ENCODE measurements around the gene FOXP1. TPM values are rescaled to one million over a fixed set of nuclear protein-coding genes. Genes with fewer than 3 reads are reported as not detected.

Gene FOXP1
- total and polyA plus RNA-seq, 2 donors (not counting 1 experiment from before 2014, with no cell fraction given): 91.1 to 508 TPM

- H3K9me3 Mint-ChIP-seq (ENCODE audit: insufficient read depth): no peaks in the 10 kb centered on the region
- no peaks in the 10 kb centered on the region for H3K27me3 ChIP-seq (replicated peaks in 1 of 4; ENCODE audit: control extremely low read depth in 1 of 4, control insufficient read depth in 3 of 4, insufficient read depth in 4 of 4, low read length in 3 of 4)
- intact Hi-C loops (cut with micrococcal nuclease): loop anchor here (5.0 kb wide), 2 partner anchors 83 to 328 kb away; no protein-coding TSS in a partner anchor
- H3K9me3 ChIP-seq (ENCODE audit: control extremely low read depth in 1 of 3, control insufficient read depth in 2 of 3, insufficient read depth in 1 of 3, low read length in 2 of 3): peaks cover 0 to 2% (median 0%) of the 10 kb centered on the region in 3 donors
- H3K27me3 Mint-ChIP-seq: no peaks in the 10 kb centered on the region
- H3K79me2 ChIP-seq (ENCODE audit: control insufficient read depth, insufficient read depth, low read length): peaks cover 73% of the 10 kb centered on the region
- ATAC-seq (ENCODE audit: low read depth) (peak; percentile 11), DNase-seq (peak; percentile 57)
- H2AFZ ChIP-seq (ENCODE audit: insufficient read depth, low read depth, low read length, poor library complexity, severe bottlenecking): no peak overlapping the region
- H3K36me3 ChIP-seq (replicated peaks in 1 of 2; ENCODE audit: control extremely low read depth in 1 of 2, control insufficient read depth in 1 of 2, extremely low read depth in 1 of 2, insufficient read depth in 2 of 2, low read length in 1 of 2): no peaks in the 10 kb centered on the region
- ChIA-PET POLR2A (interaction anchor here (0.6 to 1.6 kb wide), 7 partner anchors 26 to 195 kb away, joined by 3 to 8 read pairs (median 4); no protein-coding TSS in a partner anchor), CTCF (interaction anchor here (0.8 to 2.0 kb wide), 4 partner anchors 9 to 122 kb away, joined by 4 to 7 read pairs (median 6); no protein-coding TSS in a partner anchor)
- H3K4me3 Mint-ChIP-seq: peak overlapping the region; percentile 84
- peaks cover 84 to 90% of the 10 kb centered on the region in 2 donors for H3K4me1 ChIP-seq (ENCODE audit: control insufficient read depth in 2 of 2, insufficient read depth in 2 of 2, low read length in 2 of 2)
- peaks cover 70% of the 10 kb centered on the region for H3K4me1 Mint-ChIP-seq
- WGBS (ENCODE audit: insufficient coverage): 15% methylated on average over 7 of the region's 9 CpGs
- no peaks in the 10 kb centered on the region for H4K20me1 ChIP-seq (ENCODE audit: control insufficient read depth, insufficient read depth, low read length, poor library complexity, severe bottlenecking)
- H3K4me3 ChIP-seq (ENCODE audit: control extremely low read depth in 1 of 5, extremely low read depth in 1 of 5, insufficient read depth in 1 of 5, low read depth in 2 of 5, low read length in 4 of 5): peak overlapping the region; percentile 27 to 40 (median 33)
- peak overlapping the region; percentile 95 to 99 for H3K27ac ChIP-seq (ENCODE audit: low read length in 2 of 2)
- H3K9ac ChIP-seq (ENCODE audit: low read length): peak overlapping the region; percentile 58
- peak overlapping the region; percentile 55 for H3K4me2 ChIP-seq (replicated peaks; ENCODE audit: low read depth, low read length, poor library complexity, severe bottlenecking)
- peak overlapping the region; percentile 98 for H3K27ac Mint-ChIP-seq
- TF ChIP-seq EZH2 (IDR thresholded peaks at IDR 0.05; ENCODE audit: borderline replicate concordance, insufficient read depth, low read depth, low read length, poor library complexity, severe bottlenecking) (no peak), CTCF (IDR thresholded peaks at IDR 0.05) (no peak)
Measured at GRCh38 chr3:71389911-71390573, 193.5 kb downstream of the FOXP1 start.

- Histone ChIP-seq H3K9ac (ENCODE audit: low read length) (peak overlapping the region; percentile 58), H4K20me1 (ENCODE audit: control insufficient read depth, insufficient read depth, low read length, poor library complexity, severe bottlenecking) (no peaks in the 10 kb centered on the region), H3K9me3 (ENCODE audit: control extremely low read depth in 1 of 3, control insufficient read depth in 2 of 3, insufficient read depth in 1 of 3, low read length in 2 of 3) (peaks cover 0 to 2% (median 0%) of the 10 kb centered on the region in 3 donors), H3K4me2 (replicated peaks; ENCODE audit: low read depth, low read length, poor library complexity, severe bottlenecking) (peak overlapping the region; percentile 63), H3K36me3 (replicated peaks in 1 of 2; ENCODE audit: control extremely low read depth in 1 of 2, control insufficient read depth in 1 of 2, extremely low read depth in 1 of 2, insufficient read depth in 2 of 2, low read length in 1 of 2) (no peaks in the 10 kb centered on the region), H3K4me3 (ENCODE audit: control extremely low read depth in 1 of 5, extremely low read depth in 1 of 5, insufficient read depth in 1 of 5, low read depth in 2 of 5, low read length in 4 of 5) (peak overlapping the region in 3 of 5 experiments; percentile 15 to 33 (median 30)), H3K79me2 (ENCODE audit: control insufficient read depth, insufficient read depth, low read length) (peaks cover 73% of the 10 kb centered on the region), H3K27me3 (replicated peaks in 1 of 4; ENCODE audit: control extremely low read depth in 1 of 4, control insufficient read depth in 3 of 4, insufficient read depth in 4 of 4, low read length in 3 of 4) (no peaks in the 10 kb centered on the region), H2AFZ (ENCODE audit: insufficient read depth, low read depth, low read length, poor library complexity, severe bottlenecking) (no peak overlapping the region), H3K27ac (ENCODE audit: low read length in 2 of 2) (peak overlapping the region; percentile 95 to 99), H3K4me1 (ENCODE audit: control insufficient read depth in 2 of 2, insufficient read depth in 2 of 2, low read length in 2 of 2) (peaks cover 85 to 91% of the 10 kb centered on the region in 2 donors)
- WGBS (ENCODE audit: insufficient coverage): 60% methylated on average over 1 of the region's 10 CpGs
- DNase-seq (no peak), ATAC-seq (ENCODE audit: low read depth) (no peak)
- Mint-ChIP-seq H3K9me3 (ENCODE audit: insufficient read depth) (no peaks in the 10 kb centered on the region), H3K27me3 (no peaks in the 10 kb centered on the region), H3K4me1 (peaks cover 76% of the 10 kb centered on the region), H3K4me3 (peak overlapping the region; percentile 58), H3K27ac (peak overlapping the region; percentile 80)
- POLR2A ChIA-PET: interaction anchor here (0.7 to 1.6 kb wide), 5 partner anchors 9 to 193 kb away, joined by 3 to 10 read pairs (median 5); no protein-coding TSS in a partner anchor
- CTCF ChIA-PET: interaction anchor here (0.6 to 2.0 kb wide), 10 partner anchors 9 to 324 kb away, joined by 3 to 7 read pairs (median 4); no protein-coding TSS in a partner anchor
- intact Hi-C loops (cut with micrococcal nuclease): no loop called here
- no peak for TF ChIP-seq EZH2 (IDR thresholded peaks at IDR 0.05; ENCODE audit: borderline replicate concordance, insufficient read depth, low read depth, low read length, poor library complexity, severe bottlenecking)
- TF ChIP-seq CTCF (IDR thresholded peaks at IDR 0.05): no peak
Measured at GRCh38 chr3:71389191-71389590, 194.3 kb downstream of the FOXP1 start.

Measured in B cell (primary cell).